ENCODE results near the gene GPR152.
"Not testable (repeated sequence)": the region's sequence is repeated elsewhere in the genome, so short reads cannot be mapped to it uniquely, and the experiment has no call there.

GPR152 gene

GRCh38 chr11:67409261-67409666 is 43.3 kb downstream of the GPR152 start:
- peak; percentile 73 for DNase-seq (ENCODE audit: low spot score)

DNA sequence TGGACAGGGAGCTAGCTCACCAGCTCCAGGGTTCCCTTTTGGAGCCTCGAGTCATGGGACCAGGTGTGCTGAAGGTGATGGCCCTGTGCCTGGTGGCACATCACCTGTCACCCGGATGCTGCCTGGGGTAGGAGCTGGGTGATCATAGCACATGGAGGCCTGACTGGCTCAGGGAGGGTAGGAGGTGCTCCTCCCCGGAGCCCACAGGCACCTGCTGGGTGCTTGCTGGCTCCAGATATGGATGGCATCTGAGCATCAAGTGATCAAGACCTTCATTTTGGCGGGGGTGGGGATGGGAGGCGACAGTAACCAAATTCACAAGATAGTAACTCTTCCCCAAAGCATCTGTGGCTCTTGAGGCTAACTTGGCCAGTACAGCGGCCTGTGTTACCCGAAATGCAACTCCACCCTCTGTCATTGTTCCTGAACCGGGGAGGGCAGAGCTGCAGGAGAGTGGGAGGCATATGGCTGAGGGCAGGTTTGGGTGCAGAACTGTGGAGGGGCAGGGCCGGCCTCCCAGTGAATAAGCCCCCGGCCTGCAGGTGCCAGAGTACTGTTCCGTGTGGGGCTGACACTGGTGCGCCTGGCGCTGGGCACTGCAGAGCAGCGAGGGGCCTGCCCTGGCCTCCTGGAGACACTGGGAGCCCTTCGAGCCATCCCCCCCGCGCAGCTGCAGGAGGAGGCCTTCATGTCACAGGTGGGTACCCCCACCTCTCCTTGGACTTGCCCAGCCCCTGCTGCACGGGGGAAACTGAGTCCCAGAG is 43.9 kb downstream of the GPR152 start:
- DNase-seq (ENCODE audit: low spot score), result no peak

GRCh38 chr11:67407688-67408163 is 44.8 kb downstream of the GPR152 start:
- no peak for DNase-seq (ENCODE audit: low spot score)

DNA sequence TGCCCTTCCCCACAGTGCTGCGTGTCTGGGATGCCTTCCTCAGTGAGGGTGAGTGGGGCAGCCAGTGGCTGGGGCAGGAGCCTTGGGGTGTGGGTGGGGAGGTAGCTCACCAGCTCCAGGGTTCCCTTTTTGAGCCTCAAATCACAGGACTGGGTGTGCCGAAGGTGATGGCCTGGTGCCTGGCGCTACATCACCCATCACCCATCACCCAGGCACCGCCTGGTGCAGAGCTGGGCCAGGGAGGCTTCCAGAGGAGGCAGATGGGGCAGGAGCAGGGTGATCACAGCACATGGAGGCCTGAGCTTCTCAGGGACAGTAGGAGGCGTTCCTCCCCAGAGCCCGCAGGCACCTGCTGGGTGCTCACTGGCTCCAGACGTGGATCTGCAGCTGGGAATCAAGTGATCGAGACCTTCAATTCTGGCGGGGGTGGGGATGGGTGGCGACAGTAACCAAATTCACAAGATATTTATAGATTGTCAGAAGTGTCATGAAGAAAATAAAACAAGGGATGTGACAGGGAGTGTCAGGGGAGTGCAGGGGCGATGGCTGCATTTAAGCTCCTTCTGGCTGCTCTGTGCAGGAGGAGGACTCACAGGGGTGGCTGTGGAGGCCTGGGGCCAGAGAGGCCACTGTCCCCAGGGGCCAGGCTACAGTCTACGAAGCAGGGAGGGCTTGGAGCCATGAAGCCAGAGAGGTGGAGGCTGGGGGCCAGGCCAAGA is 45.4 kb downstream of the GPR152 start:
- DNase-seq (ENCODE audit: low spot score), result no peak

DNA sequence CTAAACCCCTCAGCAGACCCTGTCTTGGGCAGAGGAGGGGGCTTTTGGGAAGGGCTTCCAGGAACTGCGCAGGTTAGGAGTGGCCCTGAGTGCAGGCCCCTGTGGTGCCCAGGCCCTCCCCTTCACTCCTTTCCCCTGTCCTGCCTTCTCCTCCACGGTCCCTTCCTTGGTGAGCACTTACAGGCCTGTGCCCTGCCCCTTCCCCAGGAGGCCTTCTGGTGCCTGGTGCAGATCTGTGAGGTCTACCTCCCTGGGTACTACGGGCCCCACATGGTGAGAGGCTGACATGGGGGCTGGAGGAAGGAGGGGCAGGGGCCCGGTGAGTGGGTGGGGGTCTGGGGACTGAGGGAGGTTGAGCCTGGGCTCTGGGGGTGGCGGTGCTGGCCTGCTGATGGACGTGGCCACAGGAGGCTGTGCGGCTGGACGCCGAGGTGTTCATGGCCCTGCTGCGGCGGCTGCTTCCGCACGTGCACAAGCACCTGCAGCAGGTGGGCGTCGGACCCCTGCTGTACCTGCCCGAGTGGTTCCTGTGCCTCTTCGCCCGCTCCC is 46.0 kb downstream of the GPR152 start:
- DNase-seq (ENCODE audit: low spot score), result no peak

DNA sequence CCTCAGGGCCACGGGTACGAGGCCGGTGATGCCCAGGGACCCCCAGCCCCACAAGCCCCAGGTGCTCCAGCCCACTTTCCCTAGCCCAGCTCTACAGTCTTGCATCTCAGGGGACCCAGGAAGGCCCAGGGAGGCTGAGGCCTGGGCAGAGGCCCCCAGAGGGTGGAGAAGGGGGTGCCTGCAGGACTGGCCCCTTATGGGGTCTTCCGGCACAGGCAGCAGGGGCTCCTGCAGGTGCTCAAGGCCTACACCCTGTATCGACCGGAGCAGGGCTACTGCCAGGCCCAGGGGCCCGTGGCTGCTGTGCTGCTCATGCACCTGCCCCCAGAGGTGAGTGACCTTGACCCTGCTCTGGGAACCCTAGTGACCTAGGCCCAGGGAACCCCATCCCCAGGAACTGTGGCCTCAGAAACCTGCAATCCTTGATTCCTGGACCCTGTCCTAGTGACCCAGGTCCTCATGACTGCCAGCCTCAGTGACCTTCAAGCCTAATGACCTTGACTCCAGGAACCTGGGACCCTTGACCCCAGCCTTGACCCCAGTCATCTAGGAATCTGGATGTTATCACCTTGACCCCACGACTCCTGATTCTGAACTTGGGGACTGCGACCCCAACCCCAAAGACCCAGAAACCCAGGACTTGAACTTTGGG is 46.7 kb downstream of the GPR152 start:
- DNase-seq (ENCODE audit: low spot score), result no peak

DNA sequence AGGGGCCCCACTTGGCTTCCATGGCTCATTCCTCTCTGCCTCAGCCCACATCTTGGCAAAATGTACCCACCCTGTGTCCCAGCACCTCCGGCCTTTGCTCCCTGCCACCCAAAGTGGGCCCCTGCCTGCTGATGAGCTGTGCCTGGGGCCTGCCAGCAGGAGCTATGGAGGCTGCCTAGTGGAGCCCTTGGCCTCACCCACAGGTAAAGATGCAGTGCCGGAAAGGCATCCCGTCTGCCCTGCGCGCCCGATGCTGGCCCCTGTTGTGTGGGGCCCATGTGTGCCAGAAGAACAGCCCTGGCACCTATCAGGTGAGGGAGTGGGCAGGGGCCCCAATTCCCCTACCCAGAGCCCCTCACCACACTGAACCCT is 47.3 kb downstream of the GPR152 start:
- DNase-seq (ENCODE audit: low spot score), result no peak

- peak; percentile 53 for DNase-seq (ENCODE audit: low spot score)
These were observed 47.9 kb downstream of the GPR152 start for GRCh38 chr11:67404515-67405195.

- not testable (repeated sequence) for DNase-seq (ENCODE audit: low spot score)
These were observed 49.4 kb downstream of the GPR152 start for GRCh38 chr11:67403085-67403484.

- DNase-seq (ENCODE audit: low spot score), result not testable (repeated sequence)
These were observed 50.2 kb downstream of the GPR152 start for GRCh38 chr11:67402192-67402839.

DNA sequence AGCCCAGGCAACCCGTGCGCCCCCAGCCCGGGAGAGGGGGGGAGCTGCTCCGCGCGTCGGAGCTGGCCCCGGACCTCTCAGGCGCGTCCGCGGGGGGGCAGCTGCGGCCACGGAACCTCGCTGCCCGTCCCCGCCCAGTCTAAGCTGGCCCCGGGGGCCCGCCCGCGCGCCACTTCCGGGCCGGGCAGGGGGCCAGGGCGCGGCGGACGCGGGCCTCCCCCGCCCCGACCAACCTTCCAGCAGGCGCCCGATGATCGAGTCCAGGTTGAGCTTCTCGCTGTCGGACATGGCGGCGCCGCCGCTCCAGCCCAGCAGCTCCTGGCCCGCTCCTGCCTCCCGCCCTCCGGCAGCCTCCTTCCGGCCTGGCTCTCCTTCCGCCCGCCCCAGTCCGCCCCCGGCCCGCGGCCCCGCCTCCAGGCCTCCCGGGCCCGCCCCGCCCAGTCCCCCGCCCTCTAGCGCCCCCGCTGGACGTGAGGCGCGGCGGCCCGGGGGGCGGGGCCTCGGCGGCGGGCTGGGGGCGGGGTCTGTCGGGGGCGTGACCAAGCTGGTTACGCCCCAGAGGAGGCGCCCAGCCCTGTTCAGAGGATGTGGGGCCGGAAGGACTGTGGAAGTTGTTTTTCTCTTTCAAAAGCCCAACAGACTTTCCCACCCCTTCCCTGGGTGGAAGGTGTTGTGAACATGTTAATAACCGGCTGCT is 50.9 kb downstream of the GPR152 start, which contains the start of gene PPP1CA:
Gene PPP1CA, minus strand, starts transcription at position 364 of the 697 bp plus-strand sequence. Its CDS starts 76 bp downstream, at position 288.
- DNase-seq (ENCODE audit: low spot score), result peak; percentile 88
